ENCODE results near the gene FMNL2.

Gene FMNL2

DNA sequence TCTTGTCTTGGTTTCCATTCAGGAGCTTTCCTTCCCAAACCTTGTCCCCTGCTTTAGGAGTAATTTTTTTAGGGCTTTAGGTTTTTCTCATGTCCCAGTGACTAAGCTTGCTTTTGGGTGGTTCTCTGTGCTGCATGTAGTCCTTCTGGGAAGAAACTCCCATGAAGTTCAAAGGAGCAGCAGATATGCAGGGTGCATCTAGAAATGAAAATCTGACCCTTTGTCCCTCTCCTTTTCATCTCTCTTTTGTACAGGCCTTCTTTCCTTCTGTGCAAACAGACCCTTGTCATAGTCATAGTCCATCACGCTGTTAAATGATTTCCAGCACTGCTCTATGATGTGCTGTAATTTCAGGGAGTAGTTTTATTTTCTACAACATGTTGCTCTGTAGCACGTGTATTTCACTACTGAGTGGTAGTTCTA is 20.4 kb downstream of the FMNL2 start:
- no peak overlapping the region for H3K4me3 ChIP-seq (ENCODE audit: low read length)
- no peaks in the 10 kb centered on the region for H3K9me3 ChIP-seq (ENCODE audit: control insufficient read depth, low read depth, low read length)
- H3K36me3 ChIP-seq (ENCODE audit: control insufficient read depth, low read depth, low read length) = no peaks in the 10 kb centered on the region
- H3K27me3 ChIP-seq (ENCODE audit: control insufficient read depth, insufficient read depth, low read length) = no peaks in the 10 kb centered on the region
- no peak overlapping the region for H3K9ac ChIP-seq (ENCODE audit: low read length)
- no peaks in the 10 kb centered on the region for H3K4me1 ChIP-seq (ENCODE audit: control insufficient read depth, low read depth, low read length)
- no peak overlapping the region for H3K27ac ChIP-seq (ENCODE audit: low read length)

DNA sequence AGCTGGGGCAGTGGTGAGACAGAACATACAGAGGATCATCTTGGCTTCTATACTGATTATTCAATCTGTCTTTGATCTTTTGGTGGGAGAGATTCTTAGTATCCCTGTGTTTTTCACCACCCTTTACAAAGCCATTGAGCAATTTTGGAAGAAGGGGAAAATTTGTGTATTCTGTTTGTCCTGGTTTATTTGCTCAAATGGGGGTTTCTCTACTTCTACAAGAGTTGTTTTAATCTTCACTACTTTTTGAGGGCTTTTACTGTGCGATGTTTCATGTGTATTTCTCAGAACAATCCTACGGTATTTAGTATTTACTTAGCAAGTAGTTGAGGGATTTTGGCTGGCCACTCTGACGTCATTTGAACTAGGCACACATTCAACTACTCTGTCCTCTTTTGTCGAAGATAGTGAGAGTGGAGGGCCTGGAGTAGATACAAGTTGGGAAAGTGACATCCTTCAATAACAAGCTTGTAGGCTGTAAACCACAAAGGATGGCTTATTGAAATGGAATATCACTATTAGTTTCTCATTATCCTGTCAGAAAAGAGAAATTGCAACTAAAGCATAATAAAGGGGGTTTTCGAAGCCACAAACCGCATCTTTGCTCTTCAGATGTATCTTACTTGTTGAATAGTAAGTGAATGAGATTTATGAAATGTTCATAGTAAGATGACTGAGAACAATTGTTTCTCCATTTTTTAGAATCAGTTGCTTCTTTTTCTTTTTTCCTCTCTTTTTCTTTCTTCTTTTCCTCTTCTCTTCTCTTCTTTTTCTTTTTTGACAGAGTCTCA is 24.8 kb downstream of the FMNL2 start:
- Histone ChIP-seq H3K9ac (ENCODE audit: low read length) (no peak overlapping the region), H3K36me3 (ENCODE audit: control insufficient read depth, low read depth, low read length) (no peaks in the 10 kb centered on the region), H3K27me3 (ENCODE audit: control insufficient read depth, insufficient read depth, low read length) (no peaks in the 10 kb centered on the region), H3K27ac (ENCODE audit: low read length) (no peak overlapping the region), H3K4me3 (ENCODE audit: low read length) (no peak overlapping the region), H3K9me3 (ENCODE audit: control insufficient read depth, low read depth, low read length) (no peaks in the 10 kb centered on the region), H3K4me1 (ENCODE audit: control insufficient read depth, low read depth, low read length) (no peaks in the 10 kb centered on the region)

DNA sequence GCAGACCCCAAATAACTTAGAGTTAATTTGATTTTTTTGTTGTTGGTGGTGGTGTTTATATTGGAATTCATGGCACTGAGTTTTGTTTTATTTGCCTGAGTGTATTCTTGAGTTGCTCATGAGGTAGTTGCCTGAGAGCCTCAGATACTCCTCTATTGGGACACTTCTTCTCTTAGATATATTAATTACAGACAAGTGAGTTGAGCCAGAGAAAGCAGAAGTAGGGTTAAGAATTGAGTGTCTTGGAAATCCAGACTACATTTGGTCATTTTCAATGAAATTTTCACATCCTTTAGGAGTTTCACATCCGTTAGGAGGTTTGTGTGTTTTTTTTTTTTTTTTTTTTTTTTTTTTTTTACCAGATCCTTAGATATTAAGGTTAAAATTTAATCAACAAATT is 29.0 kb downstream of the FMNL2 start:
- Histone ChIP-seq H3K4me1 (ENCODE audit: control insufficient read depth, low read depth, low read length) (peaks cover 5% of the 10 kb centered on the region), H3K27ac (ENCODE audit: low read length) (no peak overlapping the region), H3K27me3 (ENCODE audit: control insufficient read depth, insufficient read depth, low read length) (no peaks in the 10 kb centered on the region), H3K9me3 (ENCODE audit: control insufficient read depth, low read depth, low read length) (no peaks in the 10 kb centered on the region), H3K4me3 (ENCODE audit: low read length) (no peak overlapping the region), H3K9ac (ENCODE audit: low read length) (no peak overlapping the region), H3K36me3 (ENCODE audit: control insufficient read depth, low read depth, low read length) (no peaks in the 10 kb centered on the region)

DNA sequence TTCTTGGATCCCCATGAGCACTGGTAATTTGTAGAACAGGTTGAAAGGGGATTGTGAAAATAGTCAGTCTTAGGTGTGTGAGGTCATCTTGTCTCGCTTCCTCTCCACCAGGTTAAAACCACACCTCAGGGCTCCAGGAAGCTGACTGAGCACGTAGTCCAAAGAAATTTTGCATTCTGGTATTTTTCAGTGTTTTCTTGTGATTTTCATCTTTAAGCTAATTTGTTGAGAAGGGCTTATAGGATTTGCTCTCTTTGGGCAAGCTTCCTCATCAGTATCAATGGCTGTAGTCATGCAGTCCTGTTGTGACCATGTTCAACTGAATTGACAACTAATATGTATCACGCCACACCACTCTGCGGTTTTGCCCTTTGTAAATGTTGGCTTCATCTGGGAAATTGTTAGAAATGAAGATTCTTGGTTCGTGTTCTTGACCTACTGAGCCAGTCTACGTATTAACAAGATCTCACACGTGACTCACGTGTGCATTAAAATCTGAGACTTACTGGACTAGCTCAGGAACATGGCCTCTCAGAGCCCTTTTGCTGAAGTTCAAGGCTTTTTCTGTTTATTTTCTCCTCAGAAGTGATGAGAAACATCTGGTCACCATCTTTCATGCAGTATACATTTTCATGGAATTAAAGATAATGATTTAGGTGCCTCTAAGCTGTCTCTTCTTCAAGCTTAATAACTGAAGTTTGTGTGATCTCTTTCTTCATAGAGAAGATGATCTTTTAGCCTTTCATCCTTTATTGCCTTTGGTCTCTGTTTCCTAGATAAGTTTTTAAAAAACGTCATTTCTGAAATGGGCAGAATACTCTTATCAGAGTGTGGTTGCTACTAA is 32.8 kb downstream of the FMNL2 start:
- Histone ChIP-seq H3K9ac (ENCODE audit: low read length) (no peak overlapping the region), H3K4me1 (ENCODE audit: control insufficient read depth, low read depth, low read length) (peaks cover 18% of the 10 kb centered on the region), H3K27me3 (ENCODE audit: control insufficient read depth, insufficient read depth, low read length) (no peaks in the 10 kb centered on the region), H3K27ac (ENCODE audit: low read length) (no peak overlapping the region), H3K9me3 (ENCODE audit: control insufficient read depth, low read depth, low read length) (no peaks in the 10 kb centered on the region), H3K4me3 (ENCODE audit: low read length) (no peak overlapping the region), H3K36me3 (ENCODE audit: control insufficient read depth, low read depth, low read length) (no peaks in the 10 kb centered on the region)

DNA sequence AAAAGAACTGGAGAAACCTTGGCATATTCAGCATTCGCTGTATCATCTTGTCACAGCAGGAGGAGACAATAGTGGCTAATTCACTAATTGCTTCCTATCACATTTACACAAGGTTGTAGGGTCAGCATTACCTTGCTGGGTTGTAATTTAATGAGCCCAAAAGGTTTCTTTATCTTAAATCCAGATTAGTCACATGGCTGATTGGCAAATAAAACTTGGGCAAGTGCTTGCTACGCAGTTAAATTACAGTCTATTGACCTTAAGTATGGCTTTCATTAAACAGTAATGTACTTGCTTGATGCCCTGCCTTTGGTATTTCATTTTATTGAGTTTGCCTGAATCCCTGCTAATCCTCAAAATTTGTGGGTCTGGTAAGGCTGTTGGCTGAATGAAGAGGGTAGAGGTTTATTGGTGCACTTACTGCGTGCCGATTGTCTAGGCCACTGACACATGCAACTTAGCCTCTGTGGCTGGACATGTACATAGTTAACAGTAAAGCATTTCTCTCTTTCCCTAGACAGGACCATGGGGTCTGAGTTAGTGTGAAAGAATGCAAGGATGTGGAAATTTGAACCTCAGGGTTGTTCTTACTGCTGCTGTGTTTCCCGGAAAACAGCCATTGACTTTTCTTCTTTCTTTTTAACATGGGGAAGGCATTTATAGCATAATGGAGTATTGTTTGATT is 34.3 kb downstream of the FMNL2 start:
- Histone ChIP-seq H3K4me3 (ENCODE audit: low read length) (no peak overlapping the region), H3K36me3 (ENCODE audit: control insufficient read depth, low read depth, low read length) (no peaks in the 10 kb centered on the region), H3K27me3 (ENCODE audit: control insufficient read depth, insufficient read depth, low read length) (no peaks in the 10 kb centered on the region), H3K9me3 (ENCODE audit: control insufficient read depth, low read depth, low read length) (no peaks in the 10 kb centered on the region), H3K4me1 (ENCODE audit: control insufficient read depth, low read depth, low read length) (peaks cover 18% of the 10 kb centered on the region), H3K27ac (ENCODE audit: low read length) (no peak overlapping the region), H3K9ac (ENCODE audit: low read length) (no peak overlapping the region)

DNA sequence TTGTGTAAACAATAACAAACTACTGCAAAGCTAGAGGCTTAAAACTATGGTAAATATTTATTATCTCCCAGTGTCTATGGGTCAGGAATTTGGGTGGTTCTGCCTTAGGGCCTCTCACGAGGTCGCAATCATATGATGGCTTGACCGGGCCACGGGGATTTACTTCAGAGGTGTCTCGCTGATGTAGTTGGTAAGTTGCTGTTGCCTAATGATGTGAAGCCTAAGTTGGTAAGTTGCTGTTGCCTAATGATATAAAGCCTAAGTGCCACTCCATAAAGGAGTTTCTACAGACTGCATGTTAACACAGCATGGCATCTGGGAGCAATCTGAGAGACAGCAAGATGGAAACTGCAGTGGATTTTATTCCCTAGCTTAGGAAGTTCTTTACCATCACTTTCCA is 35.8 kb downstream of the FMNL2 start:
- Histone ChIP-seq H3K9me3 (ENCODE audit: control insufficient read depth, low read depth, low read length) (no peaks in the 10 kb centered on the region), H3K27ac (ENCODE audit: low read length) (no peak overlapping the region), H3K36me3 (ENCODE audit: control insufficient read depth, low read depth, low read length) (no peaks in the 10 kb centered on the region), H3K4me3 (ENCODE audit: low read length) (no peak overlapping the region), H3K27me3 (ENCODE audit: control insufficient read depth, insufficient read depth, low read length) (no peaks in the 10 kb centered on the region), H3K4me1 (ENCODE audit: control insufficient read depth, low read depth, low read length) (peaks cover 18% of the 10 kb centered on the region), H3K9ac (ENCODE audit: low read length) (no peak overlapping the region)

DNA sequence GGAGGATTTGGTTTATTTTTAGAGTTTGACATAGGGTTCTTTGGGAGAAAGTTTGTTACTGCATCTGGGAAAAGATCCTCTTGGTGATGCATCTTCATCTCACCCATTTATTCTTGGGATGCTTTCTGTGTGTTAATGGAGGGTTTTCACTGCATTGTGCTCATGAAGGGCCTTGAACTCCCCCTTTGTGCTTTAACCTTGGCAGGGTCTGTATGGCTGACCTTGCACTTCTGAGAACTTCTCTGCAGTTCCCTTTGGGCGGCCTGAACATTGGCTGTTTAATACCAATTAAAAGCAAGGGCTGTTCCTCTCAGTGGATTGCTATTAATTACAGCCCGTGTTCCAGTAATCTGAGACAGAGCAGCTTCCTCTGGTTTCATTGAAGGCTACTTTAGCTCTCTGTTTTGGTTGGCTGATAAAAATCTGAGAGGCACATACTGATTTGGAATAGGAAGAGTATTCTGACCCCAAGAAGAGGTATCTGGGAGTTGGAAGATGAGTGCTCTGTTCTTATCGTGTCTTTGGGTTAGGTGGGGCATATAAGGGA is 37.5 kb downstream of the FMNL2 start:
- H3K4me1 ChIP-seq (ENCODE audit: control insufficient read depth, low read depth, low read length) = peaks cover 18% of the 10 kb centered on the region
- H3K36me3 ChIP-seq (ENCODE audit: control insufficient read depth, low read depth, low read length) = no peaks in the 10 kb centered on the region
- H3K4me3 ChIP-seq (ENCODE audit: low read length) = no peak overlapping the region
- no peak overlapping the region for H3K9ac ChIP-seq (ENCODE audit: low read length)
- H3K27me3 ChIP-seq (ENCODE audit: control insufficient read depth, insufficient read depth, low read length) = no peaks in the 10 kb centered on the region
- H3K27ac ChIP-seq (ENCODE audit: low read length) = no peak overlapping the region
- no peaks in the 10 kb centered on the region for H3K9me3 ChIP-seq (ENCODE audit: control insufficient read depth, low read depth, low read length)

DNA sequence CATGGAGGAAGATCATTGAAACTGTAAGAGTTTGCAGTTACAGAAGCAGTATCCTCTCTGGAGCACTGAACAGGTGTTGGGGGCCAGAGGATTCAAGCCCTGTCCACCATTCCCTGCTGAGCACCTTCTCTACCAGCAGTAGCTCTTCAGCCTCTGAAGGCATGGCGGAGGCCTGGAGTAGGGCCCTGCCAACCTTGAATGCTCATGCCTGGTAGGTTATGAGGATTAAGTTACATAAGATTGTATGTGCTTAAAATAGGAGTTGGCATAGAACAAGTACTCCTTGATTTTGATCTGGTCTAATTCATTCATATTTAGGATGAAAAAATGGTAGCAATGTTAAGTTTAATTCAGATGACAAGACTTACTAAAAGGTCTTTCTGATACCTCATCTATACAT is 40.2 kb downstream of the FMNL2 start:
- H3K9ac ChIP-seq (ENCODE audit: low read length) = no peak overlapping the region

DNA sequence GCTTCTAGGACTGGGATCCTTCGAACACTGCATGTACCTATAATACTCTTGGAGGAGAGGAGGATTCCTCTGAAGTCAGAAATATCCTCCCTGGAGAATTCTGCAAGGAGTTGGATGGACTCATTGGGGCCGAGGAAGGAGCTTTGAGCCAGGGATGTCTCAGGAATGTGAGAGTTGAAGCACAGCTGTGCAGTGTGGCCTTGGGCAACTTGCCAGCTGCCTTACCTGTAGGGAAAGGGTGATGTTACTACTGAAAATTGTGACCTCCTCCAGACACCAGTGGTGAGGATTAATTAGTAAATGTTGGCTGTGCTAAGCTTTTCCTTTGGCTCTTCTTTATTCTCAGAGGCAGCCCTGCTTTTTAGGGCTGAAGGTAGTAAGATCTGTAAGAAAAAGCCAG is 41.4 kb downstream of the FMNL2 start:
- peaks cover 5% of the 10 kb centered on the region for H3K4me1 ChIP-seq (ENCODE audit: control insufficient read depth, low read depth, low read length)

More for the DNA sequence above, 40.2 kb downstream of the FMNL2 start:
- H3K27ac ChIP-seq (ENCODE audit: low read length) = no peak overlapping the region
- H3K4me3 ChIP-seq (ENCODE audit: low read length) = no peak overlapping the region
- H3K9me3 ChIP-seq (ENCODE audit: control insufficient read depth, low read depth, low read length) = no peaks in the 10 kb centered on the region
- H3K27me3 ChIP-seq (ENCODE audit: control insufficient read depth, insufficient read depth, low read length) = no peaks in the 10 kb centered on the region
- peaks cover 3% of the 10 kb centered on the region for H3K4me1 ChIP-seq (ENCODE audit: control insufficient read depth, low read depth, low read length)
- H3K36me3 ChIP-seq (ENCODE audit: control insufficient read depth, low read depth, low read length) = no peaks in the 10 kb centered on the region

DNA sequence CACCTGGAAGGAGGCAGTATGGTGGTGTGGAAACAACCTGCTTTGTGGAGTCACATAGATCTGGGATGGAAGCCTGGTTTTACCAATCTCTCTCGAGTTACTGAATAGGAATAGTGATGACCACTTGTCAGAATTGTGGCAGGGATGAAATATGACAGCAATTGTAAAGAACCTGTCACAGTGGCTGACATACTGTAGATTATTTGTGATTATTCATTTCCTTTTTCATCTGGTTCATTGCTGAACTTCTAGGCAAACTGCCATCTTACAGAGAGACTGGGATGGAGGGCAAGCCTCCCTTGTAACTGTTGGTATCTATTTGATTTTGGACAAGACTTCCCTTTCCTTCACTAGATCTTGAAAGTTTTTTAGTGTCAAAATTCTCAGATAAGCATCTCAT is 42.0 kb downstream of the FMNL2 start:
- H3K36me3 ChIP-seq (ENCODE audit: control insufficient read depth, low read depth, low read length) = no peaks in the 10 kb centered on the region
- H3K4me3 ChIP-seq (ENCODE audit: low read length) = no peak overlapping the region

More for the DNA sequence above, 41.4 kb downstream of the FMNL2 start:
- Histone ChIP-seq H3K27me3 (ENCODE audit: control insufficient read depth, insufficient read depth, low read length) (no peaks in the 10 kb centered on the region), H3K9me3 (ENCODE audit: control insufficient read depth, low read depth, low read length) (no peaks in the 10 kb centered on the region), H3K9ac (ENCODE audit: low read length) (no peak overlapping the region), H3K36me3 (ENCODE audit: control insufficient read depth, low read depth, low read length) (no peaks in the 10 kb centered on the region), H3K27ac (ENCODE audit: low read length) (no peak overlapping the region), H3K4me3 (ENCODE audit: low read length) (no peak overlapping the region)

DNA sequence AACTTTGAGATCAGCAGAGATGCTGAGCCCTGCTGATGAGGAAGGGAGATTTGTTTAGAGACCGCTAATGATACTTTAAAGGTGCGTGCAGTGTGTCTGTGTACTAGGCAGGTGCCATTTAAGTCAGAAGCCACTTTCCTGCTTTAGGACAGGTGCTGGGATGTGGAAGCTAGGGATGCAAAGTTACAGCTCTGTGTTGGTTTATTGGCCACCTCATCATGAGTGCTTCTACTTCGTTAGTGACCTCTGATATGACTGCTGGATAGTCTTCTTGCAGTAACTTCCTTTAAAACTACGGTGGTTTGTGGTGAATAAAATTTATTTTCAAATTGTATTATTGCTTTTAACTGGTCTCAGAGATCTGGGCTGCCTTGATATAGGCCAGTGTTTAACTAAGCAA is 44.1 kb downstream of the FMNL2 start:
- Histone ChIP-seq H3K36me3 (ENCODE audit: control insufficient read depth, low read depth, low read length) (no peaks in the 10 kb centered on the region), H3K9ac (ENCODE audit: low read length) (no peak overlapping the region), H3K27me3 (ENCODE audit: control insufficient read depth, insufficient read depth, low read length) (no peaks in the 10 kb centered on the region), H3K27ac (ENCODE audit: low read length) (no peak overlapping the region), H3K4me3 (ENCODE audit: low read length) (no peak overlapping the region), H3K4me1 (ENCODE audit: control insufficient read depth, low read depth, low read length) (peaks cover 15% of the 10 kb centered on the region), H3K9me3 (ENCODE audit: control insufficient read depth, low read depth, low read length) (no peaks in the 10 kb centered on the region)

More for the DNA sequence above, 42.0 kb downstream of the FMNL2 start:
- Histone ChIP-seq H3K9ac (ENCODE audit: low read length) (no peak overlapping the region), H3K4me1 (ENCODE audit: control insufficient read depth, low read depth, low read length) (peaks cover 10% of the 10 kb centered on the region), H3K27me3 (ENCODE audit: control insufficient read depth, insufficient read depth, low read length) (no peaks in the 10 kb centered on the region), H3K9me3 (ENCODE audit: control insufficient read depth, low read depth, low read length) (no peaks in the 10 kb centered on the region), H3K27ac (ENCODE audit: low read length) (no peak overlapping the region)

Measured in iPS-18a (cell line).